A549 (cell line): ENCODE measurements around the gene ANKRD55. TPM values are rescaled to one million over a fixed set of nuclear protein-coding genes. Genes with fewer than 3 reads are reported as not detected.
"Not testable (repeated sequence)": the region's sequence is repeated elsewhere in the genome, so short reads cannot be mapped to it uniquely, and the experiment has no call there.

ENCODE experiments used
- ATAC-seq, 2 experiments: fragments of 200-7000 bp in 1 of 2; fragments of >200 bp in 1 of 2; cut with Nextera tagmentation in 1 of 2; cut with Tn5 transposase in 1 of 2; 3 replicates each; pipeline versions ENCODE4 v1.8.0 to v1.9.1; 2018 to 2020; ENCODE audit warnings: mild to moderate bottlenecking in 1 of 2, moderate library complexity in 1 of 2
- CTCF ChIA-PET: fragments of 300-600 bp; sonication (Branson Sonifier 250); formaldehyde crosslinking; extraction: SDS; loops from one replicate; lab custom pipeline; 2021; ENCODE audit warnings: antibody characterized with exemption, inconsistent platforms; lab: Yijun Ruan, JAX
- POLR2A ChIA-PET: fragments of 350-600 bp; formaldehyde crosslinking; extraction: SDS; loops from one replicate; lab custom pipeline; 2021; ENCODE audit warnings: antibody characterized with exemption, inconsistent platforms; lab: Yijun Ruan, JAX
- DNase-seq, 2 experiments: peaks; one replicate each; pipeline versions ENCODE4 v3.0.0 to v3.0.0-alpha.2; 2011 to 2016; ENCODE audit warnings: low read depth in 1 of 2, low spot score in 1 of 2
- FAIRE-seq: peaks from 2 replicates; lab custom pipeline; 2011; peaks lifted over from hg19 to GRCh38; lab: Jason Lieb, UNC
- H3K27ac ChIP-seq, 2 experiments: fragments of >200 bp; sonication (Bioruptor Twin); formaldehyde crosslinking; 3 replicates each; pipeline ENCODE4 v1.5.1; 2016 to 2017
- H3K4me1 ChIP-seq: fragments of >200 bp; sonication (Bioruptor Twin); formaldehyde crosslinking; 3 replicates; pipeline ENCODE4 v1.6.1; 2016
- H3K4me2 ChIP-seq: fragments of >200 bp; sonication (Bioruptor Twin); formaldehyde crosslinking; 3 replicates; pipeline ENCODE4 v1.6.1; 2016
- H3K4me3 ChIP-seq: fragments of >200 bp; sonication (Bioruptor Twin); formaldehyde crosslinking; 3 replicates; pipeline ENCODE4 v1.5.1; 2016
- H3K9me3 ChIP-seq: fragments of >200 bp; sonication (Bioruptor Twin); formaldehyde crosslinking; 3 replicates; pipeline ENCODE4 v1.6.1; 2016
- BCL3 ChIP-seq: fragments of >200 bp; sonication (Bioruptor Twin); formaldehyde crosslinking; IDR thresholded peaks from 3 replicates; pipeline ENCODE4 v1.6.1; 2016
- CBX8 ChIP-seq: fragments of 200-600 bp; sonication (generic); IDR thresholded peaks from 2 replicates; pipeline ENCODE4 v1.6.1; 2016
- CTCF ChIP-seq: fragments of >200 bp; sonication (Bioruptor Twin); formaldehyde crosslinking; IDR thresholded peaks from 3 replicates; pipeline ENCODE4 v1.5.1; 2016
- E2F6 ChIP-seq: IDR thresholded peaks from 2 replicates; pipeline ENCODE4 v1.6.1; 2012; ENCODE audit warnings: low read depth, borderline replicate concordance
- EHF ChIP-seq: fragments of 250-450 bp; sonication (Bioruptor Pico); IDR thresholded peaks from 2 replicates; pipeline ENCODE4 v1.5.0; 2020; ENCODE audit warnings: mild to moderate bottlenecking
- EHMT2 ChIP-seq: fragments of 200-600 bp; sonication (generic); IDR thresholded peaks from 2 replicates; pipeline ENCODE4 v1.6.1; 2016; ENCODE audit warnings: antibody characterized with exemption, low read depth, mild to moderate bottlenecking, moderate library complexity
- EP300 ChIP-seq, 2 experiments: fragments of >200 bp; sonication (Bioruptor Twin); formaldehyde crosslinking; IDR thresholded peaks; 2 replicates in 1 of 2; 3 replicates in 1 of 2; pipeline ENCODE4 v1.6.1; 2016 to 2017
- ESRRA ChIP-seq: fragments of 150-350 bp; IDR thresholded peaks from 2 replicates; pipeline ENCODE4 v1.6.1; 2014; ENCODE audit warnings: mild to moderate bottlenecking, low read length, borderline replicate concordance
- FOSL2 ChIP-seq, 2 experiments: fragments of 450-650 bp in 1 of 2; fragments of >200 bp in 1 of 2; sonication (Bioruptor Twin) in 1 of 2; formaldehyde crosslinking; IDR thresholded peaks; 2 replicates each; pipeline versions ENCODE4 v1.5.0 to v1.6.1; 2016 to 2020; ENCODE audit warnings: mild to moderate bottlenecking in 1 of 2, moderate library complexity in 1 of 2
- FOXS1 ChIP-seq: fragments of 250-450 bp; sonication (Bioruptor Pico); IDR thresholded peaks from 2 replicates; pipeline ENCODE4 v1.5.0; 2020; ENCODE audit warnings: mild to moderate bottlenecking, moderate library complexity
- GATA3 ChIP-seq: IDR thresholded peaks from 2 replicates; pipeline ENCODE4 v1.6.1; 2012; ENCODE audit warnings: borderline replicate concordance
- HDAC2 ChIP-seq: fragments of 200-600 bp; sonication (generic); IDR thresholded peaks from 2 replicates; pipeline ENCODE4 v1.6.1; 2016
- HOXA7 ChIP-seq: fragments of 250-450 bp; sonication (Bioruptor Pico); IDR thresholded peaks from 2 replicates; pipeline ENCODE4 v1.5.0; 2020; ENCODE audit warnings: mild to moderate bottlenecking, moderate library complexity
- JUN ChIP-seq, 2 experiments: fragments of >200 bp; sonication (Bioruptor Twin); formaldehyde crosslinking; IDR thresholded peaks; 2 replicates in 1 of 2; 3 replicates in 1 of 2; pipeline ENCODE4 v1.6.1; 2016 to 2017
- KDM1A ChIP-seq: fragments of 200-600 bp; sonication (generic); IDR thresholded peaks from 2 replicates; pipeline ENCODE4 v1.6.1; 2016; ENCODE audit warnings: low read depth, mild to moderate bottlenecking
- KDM5A ChIP-seq: fragments of 200-600 bp; sonication (generic); IDR thresholded peaks from 2 replicates; pipeline ENCODE4 v1.6.1; 2016; ENCODE audit warnings: antibody characterized with exemption, mild to moderate bottlenecking
- MAFK ChIP-seq: fragments of 450-650 bp; IDR thresholded peaks from 2 replicates; pipeline ENCODE4 v1.6.1; 2014; ENCODE audit not compliant: partially characterized antibody
- PBX3 ChIP-seq: IDR thresholded peaks from 2 replicates; pipeline ENCODE4 v1.6.1; 2012
- PHF8 ChIP-seq: fragments of 200-600 bp; sonication (generic); IDR thresholded peaks from 2 replicates; pipeline ENCODE4 v1.6.1; 2016; ENCODE audit warnings: low read depth, mild to moderate bottlenecking, antibody characterized with exemption, moderate library complexity, borderline replicate concordance
- POLR2AphosphoS2 ChIP-seq: conservative IDR thresholded peaks from 2 replicates; pipeline ENCODE4 v1.6.1; 2012; ENCODE audit warnings: low read length, improper control_type of control experiment, inconsistent platforms
- RCOR1 ChIP-seq: fragments of 150-350 bp; IDR thresholded peaks from 2 replicates; pipeline ENCODE4 v1.6.1; 2014; ENCODE audit warnings: antibody characterized with exemption, low read length, low read depth
- RFX5 ChIP-seq: fragments of 450-650 bp; IDR thresholded peaks from 2 replicates; pipeline ENCODE4 v1.7.1; 2014; ENCODE audit warnings: antibody characterized with exemption, mild to moderate bottlenecking, moderate library complexity
- RNF2 ChIP-seq: fragments of 200-600 bp; sonication (generic); IDR thresholded peaks from 2 replicates; pipeline ENCODE4 v1.6.1; 2016; ENCODE audit warnings: low read depth, mild to moderate bottlenecking, antibody characterized with exemption, moderate library complexity, borderline replicate concordance
- USF2 ChIP-seq: fragments of 450-650 bp; IDR thresholded peaks from 2 replicates; pipeline ENCODE4 v1.6.1; 2014; ENCODE audit warnings: antibody characterized with exemption
- ZC3H11A ChIP-seq: fragments of 450-650 bp; IDR thresholded peaks from 2 replicates; pipeline ENCODE4 v1.6.1; 2014; ENCODE audit warnings: antibody characterized with exemption, mild to moderate bottlenecking
- WGBS: methylation state at CpG from one replicate; pipeline ENCODE4 v1.1.6; 2017; ENCODE audit errors: missing lambda C conversion rate; 5-methylcytosine and 5-hydroxymethylcytosine counted together
- polyA plus RNA-seq, 4 experiments: library from polyadenylated mRNA; depleted of rRNA in 3 of 4; stranded (reverse); fragments of >200 nt; fragmentation: RNase III in 1 of 4; extraction: RNeasy Plus Mini Kit Qiagen cat#74134 plus additional on column Dnase treatment in 1 of 4; gene quantifications; 2 replicates in 3 of 4; 3 replicates in 1 of 4; pipeline ENCODE4 v1.2.3, GENCODE V29; 2011 to 2017

The ANKRD55 gene
- polyA plus RNA-seq, 2 of the 4 experiments (the other 2 are of a cell fraction): 0.10 to 0.30 TPM

GRCh38 chr5:56083286-56083854 lies 149.8 kb downstream of the ANKRD55 start:
- Histone ChIP-seq H3K4me1 (peaks cover 12% of the 10 kb centered on the region; the same call in 2 of the 3 replicates), H3K4me2 (no peak overlapping the region), H3K27ac (no peak overlapping the region), H3K9me3 (no peaks in the 10 kb centered on the region), H3K4me3 (no peak overlapping the region)
- ATAC-seq (no peak), DNase-seq (no peak), FAIRE-seq (no peak)
- 92% methylated on average over 20 of the region's 20 CpGs for WGBS
- no peak for TF ChIP-seq E2F6
- no peak for TF ChIP-seq EP300 (IDR thresholded peaks at IDR 0.05)
- TF ChIP-seq ESRRA: no peak
- TF ChIP-seq RFX5: no peak
- TF ChIP-seq KDM5A: no peak
- TF ChIP-seq FOSL2 (IDR thresholded peaks at IDR 0.05): no peak
- TF ChIP-seq FOSL2 (CRISPR knock-in tag; IDR thresholded peaks at IDR 0.05): no peak
- TF ChIP-seq MAFK: no peak
- no peak for TF ChIP-seq FOXS1 (CRISPR knock-in tag)
- no peak for TF ChIP-seq BCL3
- no peak for TF ChIP-seq GATA3
- no peak for TF ChIP-seq POLR2AphosphoS2
- no peak for TF ChIP-seq KDM1A
- TF ChIP-seq EHMT2: no peak
- TF ChIP-seq HDAC2: no peak
- ChIA-PET POLR2A (no interaction called here), CTCF (no interaction called here)

- Histone ChIP-seq H3K4me1 (peaks cover 10% of the 10 kb centered on the region; the same call in 2 of the 3 replicates), H3K27ac (peak overlapping the region in 1 of 2 experiments; percentile 14; a peak in 2 of 6 replicates)
- POLR2A ChIA-PET, ATAC-seq, CTCF ChIA-PET, H3K4me3 ChIP-seq, FAIRE-seq, DNase-seq, H3K9me3 ChIP-seq, H3K4me2 ChIP-seq: not testable (repeated sequence)
Observed at GRCh38 chr5:56081053-56081642, 152.0 kb downstream of the ANKRD55 start.

- POLR2A ChIA-PET: no interaction called here
- Histone ChIP-seq H3K4me3 (no peak overlapping the region), H3K9me3 (no peaks in the 10 kb centered on the region), H3K4me2 (no peak overlapping the region), H3K27ac (peak overlapping the region in 1 of 2 experiments; percentile 14; a peak in 2 of 6 replicates), H3K4me1 (peaks cover 10% of the 10 kb centered on the region; the same call in 2 of the 3 replicates)
- ATAC-seq (no peak), FAIRE-seq (no peak), DNase-seq (no peak)
- 74% methylated on average over 2 of the region's 2 CpGs for WGBS
- TF ChIP-seq CBX8 (no peak), EHF (CRISPR knock-in tag) (no peak), RCOR1 (no peak), RNF2 (no peak), USF2 (no peak), JUN (IDR thresholded peaks at IDR 0.05) (no peak), RFX5 (no peak), ZC3H11A (no peak), CTCF (no peak), PHF8 (no peak), HOXA7 (CRISPR knock-in tag) (no peak), PBX3 (no peak), E2F6 (no peak)
- CTCF ChIA-PET: no interaction called here
Observed at GRCh38 chr5:56080375-56081052, 152.6 kb downstream of the ANKRD55 start.

GRCh38 chr5:56079157-56079500 lies 154.0 kb downstream of the ANKRD55 start:
- not testable (repeated sequence) for ATAC-seq, H3K4me3 ChIP-seq, H3K9me3 ChIP-seq, FAIRE-seq, H3K4me2 ChIP-seq, DNase-seq
- POLR2A ChIA-PET: interaction anchor here (0.6 kb wide), 1 partner anchor 20 kb away, joined by 3 read pairs; no protein-coding TSS in a partner anchor
- peak overlapping the region in 1 of 2 experiments; percentile 56; a peak in 3 of 6 replicates for H3K27ac ChIP-seq
- CTCF ChIA-PET: interaction anchor here (0.9 to 1.4 kb wide), 3 partner anchors 10 to 123 kb away, joined by 3 to 4 read pairs (median 4); no protein-coding TSS in a partner anchor
- 82% methylated on average over 5 of the region's 5 CpGs for WGBS
- H3K4me1 ChIP-seq: peaks cover 10% of the 10 kb centered on the region; the same call in 2 of the 3 replicates
